Hepatocyte (in vitro differentiated cells): Measurements from ENCODE around the gene TCF4. TPM values are rescaled to one million over a fixed set of nuclear protein-coding genes. Genes with fewer than 3 reads are reported as not detected.

ENCODE experiments used
- DNase-seq: peaks from one replicate; pipeline ENCODE4 v3.0.0-alpha.2; 2016; ENCODE audit warnings: low spot score
- H2AFZ ChIP-seq: fragments of 200-600 bp; sonication (generic); 2 replicates; pipeline ENCODE4 v1.6.0; 2016; ENCODE audit warnings: antibody characterized with exemption, mild to moderate bottlenecking
- H3K27ac ChIP-seq: fragments of 200-600 bp; sonication (generic); 2 replicates; pipeline ENCODE4 v1.5.1; 2016; ENCODE audit warnings: mild to moderate bottlenecking
- H3K27me3 ChIP-seq: fragments of 200-600 bp; sonication (generic); 2 replicates; pipeline ENCODE4 v1.6.1; 2016
- H3K36me3 ChIP-seq: fragments of 200-600 bp; sonication (generic); replicated peaks from 2 replicates; pipeline ENCODE4 v1.5.1; 2016; ENCODE audit warnings: low read depth; ENCODE audit not compliant: insufficient read depth
- H3K4me1 ChIP-seq: fragments of 200-600 bp; sonication (generic); 2 replicates; pipeline ENCODE4 v1.5.1; 2016; ENCODE audit warnings: mild to moderate bottlenecking, moderate library complexity; ENCODE audit not compliant: insufficient read depth
- H3K4me2 ChIP-seq: fragments of 200-600 bp; sonication (generic); 2 replicates; pipeline ENCODE4 v1.6.0; 2016
- H3K4me3 ChIP-seq: fragments of 200-600 bp; sonication (generic); 2 replicates; pipeline ENCODE4 v1.5.1; 2016; ENCODE audit warnings: mild to moderate bottlenecking
- H3K79me2 ChIP-seq: fragments of 200-600 bp; sonication (generic); 2 replicates; pipeline ENCODE4 v1.6.0; 2017; ENCODE audit warnings: mild to moderate bottlenecking
- H3K9me2 ChIP-seq: fragments of 200-600 bp; sonication (generic); replicated peaks from 2 replicates; pipeline ENCODE4 v1.6.0; 2017; ENCODE audit warnings: mild to moderate bottlenecking; ENCODE audit not compliant: insufficient read depth
- H3K9me3 ChIP-seq: fragments of 200-600 bp; sonication (generic); 2 replicates; pipeline ENCODE4 v1.5.1; 2016; ENCODE audit warnings: low read depth, mild to moderate bottlenecking
- H4K20me1 ChIP-seq: fragments of 200-600 bp; sonication (generic); 2 replicates; pipeline ENCODE4 v1.6.0; 2016; ENCODE audit warnings: mild to moderate bottlenecking; ENCODE audit not compliant: insufficient read depth, poor library complexity, severe bottlenecking
- CTCF ChIP-seq: fragments of 200-600 bp; sonication (generic); IDR thresholded peaks from 2 replicates; pipeline ENCODE4 v1.5.1; 2016; ENCODE audit warnings: antibody characterized with exemption, mild to moderate bottlenecking; ENCODE audit not compliant: poor library complexity
- EZH2 ChIP-seq: fragments of 200-600 bp; sonication (generic); IDR thresholded peaks from 2 replicates; pipeline ENCODE4 v1.6.1; 2016; ENCODE audit warnings: antibody characterized with exemption, mild to moderate bottlenecking, borderline replicate concordance
- EZH2phosphoT487 ChIP-seq: fragments of 200-600 bp; sonication (generic); IDR thresholded peaks from one replicate; pipeline ENCODE4 v1.6.1; 2018; ENCODE audit warnings: antibody characterized with exemption, mild to moderate bottlenecking, low read depth, moderate library complexity; ENCODE audit not compliant: unreplicated experiment, severe bottlenecking
- WGBS: methylation state at CpG from one replicate; pipeline ENCODE4 v1.1.6; 2016; ENCODE audit warnings: low lambda C conversion rate; ENCODE audit errors: missing lambda C conversion rate; 5-methylcytosine and 5-hydroxymethylcytosine counted together
- polyA plus RNA-seq: library from polyadenylated mRNA; unstranded; fragments of >200 nt; fragmentation: Nextera tagmentation; extraction: Ambion mirVana; gene quantifications from 2 replicates; pipeline ENCODE4 v1.2.1, GENCODE V29; 2016
- total RNA-seq: library from RNA; depleted of rRNA; stranded (reverse); fragments of >200 nt; gene quantifications from 2 replicates; pipeline ENCODE4 v1.2.3, GENCODE V29; 2014

TCF4 gene
- total and polyA plus RNA-seq, 2 experiments from 2014 or later = 40.5 to 65.2 TPM

- H3K9me2 ChIP-seq = no peaks in the 10 kb centered on the region
- no peak for DNase-seq
- no peaks in the 10 kb centered on the region for H4K20me1 ChIP-seq
- no peak overlapping the region for H3K4me2 ChIP-seq
- no peak overlapping the region for H2AFZ ChIP-seq
- no peak overlapping the region for H3K4me3 ChIP-seq
- no peaks in the 10 kb centered on the region for H3K9me3 ChIP-seq
- H3K27ac ChIP-seq = peak overlapping the region; percentile 20
- H3K79me2 ChIP-seq = no peaks in the 10 kb centered on the region
- H3K27me3 ChIP-seq = no peaks in the 10 kb centered on the region
- peaks cover 6% of the 10 kb centered on the region for H3K4me1 ChIP-seq
- 77% methylated on average over 3 of the region's 3 CpGs for WGBS
- TF ChIP-seq EZH2phosphoT487 = no peak
- no peak for TF ChIP-seq EZH2
- no peak for TF ChIP-seq CTCF
- H3K36me3 ChIP-seq = no peaks in the 10 kb centered on the region
These were observed 322.0 kb downstream of the TCF4 start for GRCh38 chr18:55265984-55266383.

GRCh38 chr18:55265130-55265675, 322.8 kb downstream of the TCF4 start:
- Histone ChIP-seq H3K4me2 (no peak overlapping the region), H3K9me2 (no peaks in the 10 kb centered on the region), H3K4me3 (no peak overlapping the region), H3K9me3 (no peaks in the 10 kb centered on the region), H3K79me2 (no peaks in the 10 kb centered on the region), H4K20me1 (no peaks in the 10 kb centered on the region), H3K27ac (no peak overlapping the region), H3K4me1 (peaks cover 6% of the 10 kb centered on the region), H3K36me3 (no peaks in the 10 kb centered on the region), H2AFZ (no peak overlapping the region), H3K27me3 (no peaks in the 10 kb centered on the region)
- no peak for DNase-seq
- WGBS = 70% methylated on average over 5 of the region's 5 CpGs
- TF ChIP-seq CTCF = no peak
- no peak for TF ChIP-seq EZH2phosphoT487
- no peak for TF ChIP-seq EZH2

GRCh38 chr18:55264108-55264507, 323.9 kb downstream of the TCF4 start:
- Histone ChIP-seq H3K36me3 (no peaks in the 10 kb centered on the region), H3K27me3 (no peaks in the 10 kb centered on the region), H2AFZ (no peak overlapping the region), H3K9me3 (no peaks in the 10 kb centered on the region), H3K4me2 (no peak overlapping the region), H3K4me3 (no peak overlapping the region), H3K9me2 (no peaks in the 10 kb centered on the region), H3K79me2 (no peaks in the 10 kb centered on the region), H3K4me1 (peaks cover 6% of the 10 kb centered on the region), H4K20me1 (no peaks in the 10 kb centered on the region), H3K27ac (peak overlapping the region; percentile 30)
- 38% methylated on average over 3 of the region's 3 CpGs for WGBS
- TF ChIP-seq EZH2 = no peak
- no peak for TF ChIP-seq EZH2phosphoT487
- TF ChIP-seq CTCF = no peak
- no peak for DNase-seq
